DMS153 treated with DMSO at 0.1 percent for 48 hours (cell line): ENCODE data around the gene STBD1.
"Not testable (repeated sequence)": the region's sequence is repeated elsewhere in the genome, so short reads cannot be mapped to it uniquely, and the experiment has no call there.

Experiments
- DNase-seq: peaks from one replicate; lab custom pipeline; 2025; ENCODE audit not compliant: unreplicated experiment; lab: John Stamatoyannopoulos, UW

Gene STBD1

GRCh38 chr4:76282941-76283689 lies 23.4 kb upstream of the STBD1 start:
- no peak for DNase-seq

- no peak for DNase-seq
Observed at GRCh38 chr4:76283900-76284299, 22.6 kb upstream of the STBD1 start.

DNA sequence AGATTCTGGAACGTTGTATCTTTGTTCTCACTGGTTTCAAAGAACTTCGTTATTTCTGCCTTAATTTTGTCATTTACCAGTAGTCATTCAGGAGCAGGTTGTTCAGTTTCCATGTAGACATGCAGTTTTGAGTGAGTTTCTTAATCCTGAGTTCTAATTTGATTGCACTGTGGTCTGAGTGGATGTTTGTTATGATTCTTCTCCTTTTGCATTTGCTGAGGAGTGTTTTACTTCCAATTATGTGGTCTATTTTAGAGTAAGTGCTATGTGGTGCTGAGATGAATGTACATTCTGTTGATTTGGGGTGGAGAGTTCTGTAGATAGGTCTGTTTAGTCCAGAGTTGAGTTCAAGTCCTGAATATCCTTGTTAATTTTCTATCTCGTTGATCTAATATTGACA lies 18.7 kb upstream of the STBD1 start:
- not testable (repeated sequence) for DNase-seq

GRCh38 chr4:76292730-76293129 lies 13.8 kb upstream of the STBD1 start:
- no peak for DNase-seq

DNA sequence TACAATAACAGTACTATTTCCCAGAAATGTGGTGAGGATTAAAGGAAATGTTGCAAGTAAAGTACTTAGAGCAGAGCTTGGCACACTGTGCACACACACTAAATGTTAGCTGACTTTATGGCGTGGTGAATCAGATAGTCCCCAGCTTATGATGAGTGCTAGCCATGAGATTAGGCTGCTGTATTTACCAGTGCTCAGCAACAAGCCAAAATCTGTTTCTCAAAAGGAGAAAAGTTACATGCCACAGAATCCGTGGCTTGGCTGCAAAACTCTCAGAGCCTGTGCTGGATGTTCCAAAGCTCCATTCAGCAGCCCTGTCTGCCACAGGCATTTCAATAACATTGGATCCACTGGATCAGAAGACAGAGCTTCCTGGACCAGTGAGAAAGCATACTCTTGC lies 12.8 kb upstream of the STBD1 start:
- DNase-seq, result no peak

DNA sequence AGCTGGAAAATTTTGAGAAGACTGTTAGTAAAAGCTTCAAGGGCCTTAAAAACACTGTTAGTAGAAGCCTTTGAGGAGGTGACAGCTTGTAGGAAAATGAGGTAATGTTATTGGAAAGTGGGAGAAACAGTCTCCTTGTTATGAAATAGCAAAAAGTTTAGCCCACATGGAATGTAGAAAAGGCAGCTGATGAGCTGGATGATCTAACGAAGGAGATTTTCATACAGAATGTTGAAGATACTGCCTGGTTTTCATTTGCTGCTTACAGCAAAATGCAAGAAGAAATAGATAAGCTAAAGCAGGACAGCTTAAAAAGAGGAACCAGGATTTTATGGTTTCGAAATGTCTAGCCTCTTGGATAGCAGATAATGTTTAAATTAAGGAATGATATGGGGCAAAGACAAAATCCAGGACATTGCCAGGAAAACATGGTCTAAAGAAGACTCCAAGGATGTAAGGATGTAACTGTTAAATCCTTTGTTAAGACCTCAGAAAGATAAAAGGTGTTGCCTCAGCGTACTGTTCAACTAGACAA lies 10.2 kb upstream of the STBD1 start:
- DNase-seq, result no peak

DNA sequence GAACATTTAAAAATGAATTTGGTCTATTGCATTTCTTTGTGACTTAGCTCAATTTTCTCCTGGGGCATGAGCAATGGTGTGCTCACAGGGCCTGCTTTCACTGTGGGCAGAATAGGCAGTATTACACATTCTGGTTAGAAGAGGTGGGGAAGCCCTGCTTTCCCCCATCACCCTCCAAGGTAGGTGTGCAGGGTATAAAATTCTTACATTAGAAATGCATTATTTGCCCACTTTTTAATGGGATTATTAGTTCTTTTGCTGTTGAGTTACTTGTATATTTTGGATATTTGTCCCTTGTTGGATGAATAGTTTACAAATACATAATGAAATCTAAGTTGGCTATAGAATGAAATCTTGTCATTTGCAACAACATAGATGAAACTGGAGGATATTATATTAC lies 8.3 kb upstream of the STBD1 start:
- no peak for DNase-seq

- DNase-seq, result no peak
Observed at GRCh38 chr4:76300012-76300411, 6.5 kb upstream of the STBD1 start.

GRCh38 chr4:76301068-76301774 lies 5.3 kb upstream of the STBD1 start:
- DNase-seq, result peak; percentile 34

DNA sequence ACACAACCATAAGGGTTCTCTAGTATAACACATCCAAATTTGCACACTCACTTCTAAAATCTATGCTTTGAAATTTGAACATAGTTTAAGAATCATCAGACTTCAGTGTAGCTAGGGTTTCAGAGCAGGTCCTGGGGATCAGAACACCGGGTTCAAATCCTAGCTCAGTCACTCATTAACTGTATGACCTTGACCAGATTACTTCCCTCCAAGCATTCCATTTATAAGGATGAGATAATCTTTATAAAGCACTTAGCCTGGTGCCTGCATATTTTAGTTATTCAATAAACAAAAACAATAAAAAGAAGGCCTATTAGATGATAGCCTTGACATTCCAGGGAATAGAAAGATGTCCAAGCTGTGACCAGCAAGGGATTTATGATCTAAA lies 4.8 kb upstream of the STBD1 start:
- no peak for DNase-seq

DNA sequence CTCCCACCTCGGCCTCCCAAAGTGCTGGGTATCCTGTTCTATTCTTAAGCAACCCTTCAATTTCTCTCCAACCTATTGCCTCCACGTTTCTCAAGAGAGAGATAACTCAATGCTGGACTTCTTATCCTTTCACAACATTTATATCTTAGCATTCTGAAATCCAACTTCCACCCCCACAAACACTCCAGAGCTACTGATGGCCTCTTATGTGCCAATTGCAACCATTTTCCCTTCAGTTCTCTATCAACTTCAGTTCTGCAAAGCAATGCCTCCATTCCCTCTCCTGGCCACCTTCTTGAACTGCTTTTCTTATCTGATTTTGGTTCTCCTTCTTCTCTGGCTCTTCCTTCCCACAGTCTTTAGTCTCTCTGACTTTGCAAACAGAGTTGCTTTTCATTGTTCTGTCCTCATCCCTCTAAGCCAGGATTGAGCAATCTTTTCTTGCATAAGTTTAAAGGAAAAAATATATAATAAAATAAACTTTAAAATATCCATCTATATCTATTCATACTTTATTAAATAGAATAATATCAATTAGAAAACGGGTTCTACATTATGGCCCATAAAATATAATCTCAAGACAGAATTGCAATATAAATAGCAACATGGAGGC lies 3.6 kb upstream of the STBD1 start:
- no peak for DNase-seq

DNA sequence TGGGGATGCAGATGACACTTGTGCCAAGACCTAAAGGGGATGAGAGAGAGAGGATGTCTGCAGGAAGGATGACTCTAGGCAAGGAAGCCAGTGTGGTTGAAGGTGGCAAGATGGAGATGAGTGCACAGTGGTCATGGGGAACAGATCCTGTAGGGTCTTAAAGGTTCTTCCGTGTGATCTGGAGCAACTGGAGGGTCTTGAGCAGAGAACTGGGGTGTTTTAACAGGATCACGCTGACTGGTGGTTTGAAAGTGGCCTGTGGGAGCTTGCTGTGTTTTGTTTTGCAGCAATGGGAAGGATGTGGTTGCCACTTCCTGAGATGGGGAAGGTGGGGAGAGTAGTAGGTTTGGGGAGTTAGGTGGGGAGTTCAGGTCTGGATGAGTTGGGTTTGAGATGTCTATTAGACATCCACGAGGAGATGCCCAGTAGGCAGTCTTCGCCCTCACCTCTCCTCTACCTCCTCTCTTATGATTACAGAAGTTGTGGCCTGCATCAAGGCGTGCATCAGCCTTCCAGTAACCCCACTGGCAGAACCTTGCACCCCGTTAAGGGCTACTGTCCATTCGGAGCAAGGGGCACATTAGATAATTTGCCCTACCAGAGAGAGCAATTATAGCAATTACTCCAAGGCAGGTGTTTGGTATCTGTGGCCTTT lies 1.4 kb upstream of the STBD1 start:
- DNase-seq, result no peak

DNA sequence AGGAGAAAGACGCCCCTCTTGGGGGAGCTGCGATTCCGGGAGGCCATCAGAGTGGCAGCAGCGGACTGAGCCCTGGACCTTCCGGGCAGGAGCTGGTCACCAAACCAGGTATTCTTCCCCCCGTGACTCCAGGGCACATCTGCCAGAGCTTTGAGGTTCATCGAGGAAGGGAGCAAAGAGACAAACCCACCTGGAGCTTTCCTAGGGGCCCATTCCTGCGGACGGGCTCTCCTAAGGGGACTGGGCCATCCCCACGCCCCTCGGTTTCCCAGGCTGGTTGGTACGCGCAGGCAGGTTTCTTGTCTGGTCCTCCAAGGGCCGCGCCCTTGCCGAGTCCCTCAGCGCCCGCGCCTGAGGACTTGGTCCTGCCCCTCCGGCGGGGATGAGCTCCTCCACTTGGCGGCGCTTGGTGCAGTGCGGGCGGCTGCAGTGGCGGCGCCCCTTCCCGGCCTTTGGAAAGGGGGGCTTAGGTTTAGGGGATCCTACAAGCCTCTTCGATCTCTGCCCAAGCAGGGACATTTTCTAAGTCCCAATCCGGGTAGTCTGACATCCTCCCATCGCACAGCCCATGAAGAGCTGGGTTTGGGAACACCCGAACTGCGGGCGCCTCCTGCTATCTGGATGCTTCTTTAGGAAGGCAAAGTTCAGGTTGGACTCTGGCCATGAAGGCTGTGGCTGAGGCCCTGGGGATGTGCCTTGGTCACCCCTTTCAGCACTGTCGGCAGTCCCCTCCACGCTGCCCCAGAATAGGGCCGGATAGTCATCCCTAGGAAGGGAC lies 538 bp downstream of the STBD1 start:
- DNase-seq, result peak; percentile 16

DNA sequence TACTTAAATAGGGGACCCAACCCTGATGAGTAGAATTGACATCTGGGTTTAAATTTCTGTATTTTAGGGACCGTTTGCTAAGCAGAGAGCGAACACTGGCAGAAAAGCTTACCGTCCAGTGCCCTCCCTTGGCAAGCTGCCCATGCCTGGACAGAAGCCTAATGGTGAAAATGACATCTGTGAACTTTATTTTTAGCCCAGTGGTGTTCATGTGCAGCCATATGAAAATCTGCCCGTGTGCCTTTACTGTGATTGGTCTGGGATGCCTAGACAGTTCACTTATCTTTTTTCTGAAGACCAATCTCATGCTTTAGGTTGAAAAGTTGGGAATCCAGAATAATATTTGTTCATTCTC lies 1.1 kb downstream of the STBD1 start:
- DNase-seq, result no peak

DNA sequence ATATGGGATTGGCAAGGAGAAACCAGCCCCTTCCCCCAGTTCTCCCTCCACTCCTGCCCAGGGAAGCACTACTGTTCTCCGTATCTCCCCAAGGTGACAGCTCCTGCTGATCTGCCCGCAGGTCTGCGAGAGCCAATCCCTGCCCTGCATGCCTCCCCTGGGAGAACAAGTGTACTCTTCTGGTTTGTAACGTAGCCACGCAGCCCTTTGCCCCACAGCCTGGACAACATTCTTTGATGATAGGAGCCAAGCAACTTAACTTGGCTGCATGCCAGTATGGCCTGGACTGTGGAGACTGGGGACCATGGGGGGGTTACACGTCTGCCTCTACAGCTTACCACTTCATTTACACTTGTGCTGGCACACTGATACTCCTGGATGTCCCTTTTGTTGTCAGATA lies 2.0 kb downstream of the STBD1 start:
- no peak for DNase-seq

GRCh38 chr4:76309939-76310550 lies 3.5 kb downstream of the STBD1 start:
- no peak for DNase-seq

DNA sequence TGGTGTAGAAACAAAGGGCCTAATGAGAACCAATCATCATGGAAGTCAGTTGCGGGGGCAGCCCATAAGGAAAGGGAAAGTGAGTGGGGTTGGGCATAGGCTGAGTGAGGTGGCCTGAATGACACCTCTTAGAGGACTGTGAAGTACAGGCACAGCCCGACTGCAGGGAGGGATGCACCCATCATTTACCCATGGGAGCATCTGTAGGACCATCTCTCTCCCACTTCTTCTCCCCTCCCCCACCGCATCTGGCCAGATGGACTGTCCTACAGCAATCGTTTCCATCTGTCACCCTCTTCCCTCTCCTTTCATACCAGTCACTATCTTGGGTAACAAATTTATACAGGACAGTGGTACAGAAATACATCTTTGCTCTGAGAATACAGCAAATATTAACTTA lies 4.2 kb downstream of the STBD1 start:
- DNase-seq, result no peak

DNA sequence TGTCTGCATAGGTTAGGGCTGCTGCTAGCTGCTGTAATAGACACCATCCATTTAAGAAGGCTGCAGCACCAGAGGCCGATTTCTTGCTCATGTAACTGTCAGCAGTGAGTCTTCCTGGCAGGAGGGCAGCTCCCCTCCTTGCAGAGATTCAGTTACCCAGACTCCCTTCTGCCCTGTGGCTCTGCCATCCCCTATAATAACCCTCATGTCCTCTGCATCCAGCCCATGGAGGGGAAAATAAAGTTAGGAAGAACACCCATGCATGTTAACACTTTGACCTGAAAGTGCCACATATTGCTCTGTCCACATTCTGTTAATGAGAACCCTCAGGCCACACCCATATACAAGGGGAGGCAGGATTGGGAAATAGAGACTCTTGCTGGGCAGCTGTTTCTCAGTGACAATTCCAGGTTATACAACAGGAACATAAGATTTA lies 5.4 kb downstream of the STBD1 start:
- DNase-seq, result no peak

GRCh38 chr4:76312457-76312856 lies 5.9 kb downstream of the STBD1 start:
- no peak for DNase-seq

DNA sequence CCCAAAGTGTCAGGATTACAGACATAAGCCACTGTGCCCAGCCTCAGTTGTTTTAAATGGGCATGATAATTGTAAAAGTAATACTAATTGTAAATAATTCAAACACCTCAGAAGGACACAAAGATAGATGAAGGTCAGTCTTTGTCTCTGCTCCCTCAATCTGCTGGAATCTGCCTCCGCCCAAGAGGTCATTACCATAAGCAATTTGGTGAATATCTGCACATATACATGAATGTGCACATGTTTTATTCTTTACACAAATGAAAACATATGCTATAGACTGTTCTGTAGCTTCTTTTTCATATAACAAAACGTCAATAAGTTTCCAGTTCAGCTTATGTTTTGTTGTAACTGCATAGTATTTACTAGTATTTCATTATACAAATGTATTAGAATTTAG lies 7.0 kb downstream of the STBD1 start:
- no peak for DNase-seq
